GM13976 (cell line): Measurements from ENCODE around the gene SLC46A1.

Source experiments
- DNase-seq: peaks from one replicate; pipeline ENCODE4 v3.0.0; 2012; ENCODE audit warnings: low spot score
- in situ Hi-C: fragments of 300-500 bp; cut with MboI; formaldehyde crosslinking; loops from one replicate; pipeline ENCODE4 v1.12.0; 2022; ENCODE audit warnings: low sequenced_read_pairs, mixed read lengths, inconsistent platforms; ENCODE audit not compliant: unreplicated experiment
- TF ChIP-seq, protein P1 (sequence below): IDR thresholded peaks from 2 replicates; pipeline ENCODE4 v1.5.1; 2012; ENCODE audit warnings: borderline replicate concordance, mild to moderate bottlenecking; ENCODE audit not compliant: insufficient read depth; ENCODE audit errors: extremely low read depth, missing control alignments, control extremely low read depth

The SLC46A1 gene

DNA sequence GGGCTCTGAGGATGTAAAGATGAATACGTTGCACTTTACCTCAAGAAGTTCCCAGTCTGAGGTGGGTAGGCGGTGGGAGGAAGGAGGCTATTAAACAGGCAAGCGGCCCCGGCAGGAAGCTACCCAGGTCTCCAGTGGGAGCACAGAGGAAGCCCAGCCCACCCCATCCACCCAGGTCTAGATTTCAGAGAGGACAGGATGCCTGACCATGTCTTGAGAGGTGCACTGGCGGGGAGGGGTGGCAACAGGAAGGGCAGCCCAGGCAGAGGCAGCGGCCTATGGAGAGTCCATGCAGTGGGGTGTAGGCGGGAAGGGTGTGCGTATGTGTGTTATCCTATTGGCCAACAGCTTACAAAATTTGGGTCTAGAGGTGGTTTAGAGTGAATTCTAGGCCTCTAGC lies 20.6 kb downstream of the SLC46A1 start:
- TF ChIP-seq, protein P1, sequence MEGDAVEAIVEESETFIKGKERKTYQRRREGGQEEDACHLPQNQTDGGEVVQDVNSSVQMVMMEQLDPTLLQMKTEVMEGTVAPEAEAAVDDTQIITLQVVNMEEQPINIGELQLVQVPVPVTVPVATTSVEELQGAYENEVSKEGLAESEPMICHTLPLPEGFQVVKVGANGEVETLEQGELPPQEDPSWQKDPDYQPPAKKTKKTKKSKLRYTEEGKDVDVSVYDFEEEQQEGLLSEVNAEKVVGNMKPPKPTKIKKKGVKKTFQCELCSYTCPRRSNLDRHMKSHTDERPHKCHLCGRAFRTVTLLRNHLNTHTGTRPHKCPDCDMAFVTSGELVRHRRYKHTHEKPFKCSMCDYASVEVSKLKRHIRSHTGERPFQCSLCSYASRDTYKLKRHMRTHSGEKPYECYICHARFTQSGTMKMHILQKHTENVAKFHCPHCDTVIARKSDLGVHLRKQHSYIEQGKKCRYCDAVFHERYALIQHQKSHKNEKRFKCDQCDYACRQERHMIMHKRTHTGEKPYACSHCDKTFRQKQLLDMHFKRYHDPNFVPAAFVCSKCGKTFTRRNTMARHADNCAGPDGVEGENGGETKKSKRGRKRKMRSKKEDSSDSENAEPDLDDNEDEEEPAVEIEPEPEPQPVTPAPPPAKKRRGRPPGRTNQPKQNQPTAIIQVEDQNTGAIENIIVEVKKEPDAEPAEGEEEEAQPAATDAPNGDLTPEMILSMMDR, result no peak
- in situ Hi-C loops, result no loop called here
- no peak for DNase-seq

DNA sequence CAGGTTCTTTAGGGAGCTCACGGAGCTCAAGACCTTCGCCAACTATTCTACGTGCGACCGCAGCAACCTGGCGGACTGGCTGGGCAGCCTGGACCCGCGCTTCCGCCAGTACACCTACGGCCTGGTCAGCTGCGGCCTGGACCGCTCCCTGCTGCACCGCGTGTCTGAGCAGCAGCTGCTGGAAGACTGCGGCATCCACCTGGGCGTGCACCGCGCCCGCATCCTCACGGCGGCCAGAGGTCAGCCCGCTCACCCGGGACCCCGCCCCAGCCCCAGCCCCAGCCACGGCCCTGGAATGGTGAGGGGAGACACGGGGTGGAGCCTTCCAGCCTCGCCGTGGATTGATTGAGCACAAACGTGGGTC lies 21.0 kb downstream of the SLC46A1 start:
- TF ChIP-seq, protein P1, result no peak
- in situ Hi-C loops, result no loop called here
- no peak for DNase-seq

DNA sequence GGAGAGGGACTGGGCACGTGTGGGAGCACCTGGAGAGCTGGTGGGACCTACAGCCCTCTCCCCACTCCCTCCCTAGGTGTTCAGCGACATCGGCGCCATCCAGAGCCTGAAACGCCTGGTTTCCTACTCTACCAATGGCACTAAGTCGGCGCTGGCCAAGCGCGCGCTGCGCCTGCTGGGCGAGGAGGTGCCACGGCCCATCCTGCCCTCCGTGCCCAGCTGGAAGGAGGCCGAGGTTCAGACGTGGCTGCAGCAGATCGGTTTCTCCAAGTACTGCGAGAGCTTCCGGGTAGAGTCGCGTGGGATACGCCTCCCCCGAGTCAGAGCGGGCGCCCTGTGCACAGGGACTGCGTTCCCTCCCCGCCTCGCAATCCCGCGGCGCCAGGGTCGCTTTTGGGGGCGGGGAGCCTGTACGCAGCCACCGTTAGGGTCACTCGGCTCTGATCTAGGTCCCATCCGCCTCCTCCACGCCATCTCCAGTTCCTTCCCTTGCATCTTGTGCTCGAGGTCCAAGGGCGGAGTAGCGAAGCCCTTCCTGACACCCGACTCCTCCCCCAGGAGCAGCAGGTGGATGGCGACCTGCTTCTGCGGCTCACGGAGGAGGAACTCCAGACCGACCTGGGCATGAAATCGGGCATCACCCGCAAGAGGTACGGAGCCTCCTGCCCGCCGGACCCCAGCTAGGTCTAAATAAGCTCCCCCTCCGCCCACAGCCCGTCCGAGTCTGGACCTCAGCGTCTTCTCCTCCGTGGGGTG lies 21.6 kb downstream of the SLC46A1 start:
- TF ChIP-seq, protein P1, result no peak
- DNase-seq, result peak; percentile 85
- in situ Hi-C loops, result no loop called here

DNA sequence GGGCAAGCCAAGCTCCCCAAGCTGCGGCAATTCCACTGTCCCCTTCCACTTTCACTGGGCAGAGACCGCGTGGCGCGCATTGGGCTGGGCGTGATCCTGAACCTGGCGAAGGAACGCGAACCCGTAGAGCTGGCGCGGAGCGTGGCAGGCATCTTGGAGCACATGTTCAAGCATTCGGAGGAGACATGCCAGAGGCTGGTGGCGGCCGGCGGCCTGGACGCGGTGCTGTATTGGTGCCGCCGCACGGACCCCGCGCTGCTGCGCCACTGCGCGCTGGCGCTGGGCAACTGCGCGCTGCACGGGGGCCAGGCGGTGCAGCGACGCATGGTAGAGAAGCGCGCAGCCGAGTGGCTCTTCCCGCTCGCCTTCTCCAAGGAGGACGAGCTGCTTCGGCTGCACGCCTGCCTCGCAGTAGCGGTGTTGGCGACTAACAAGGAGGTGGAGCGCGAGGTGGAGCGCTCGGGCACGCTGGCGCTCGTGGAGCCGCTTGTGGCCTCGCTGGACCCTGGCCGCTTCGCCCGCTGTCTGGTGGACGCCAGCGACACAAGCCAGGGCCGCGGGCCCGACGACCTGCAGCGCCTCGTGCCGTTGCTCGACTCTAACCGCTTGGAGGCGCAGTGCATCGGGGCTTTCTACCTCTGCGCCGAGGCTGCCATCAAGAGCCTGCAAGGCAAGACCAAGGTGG lies 24.7 kb downstream of the SLC46A1 start:
- in situ Hi-C loops, result no loop called here
- no peak for DNase-seq

DNA sequence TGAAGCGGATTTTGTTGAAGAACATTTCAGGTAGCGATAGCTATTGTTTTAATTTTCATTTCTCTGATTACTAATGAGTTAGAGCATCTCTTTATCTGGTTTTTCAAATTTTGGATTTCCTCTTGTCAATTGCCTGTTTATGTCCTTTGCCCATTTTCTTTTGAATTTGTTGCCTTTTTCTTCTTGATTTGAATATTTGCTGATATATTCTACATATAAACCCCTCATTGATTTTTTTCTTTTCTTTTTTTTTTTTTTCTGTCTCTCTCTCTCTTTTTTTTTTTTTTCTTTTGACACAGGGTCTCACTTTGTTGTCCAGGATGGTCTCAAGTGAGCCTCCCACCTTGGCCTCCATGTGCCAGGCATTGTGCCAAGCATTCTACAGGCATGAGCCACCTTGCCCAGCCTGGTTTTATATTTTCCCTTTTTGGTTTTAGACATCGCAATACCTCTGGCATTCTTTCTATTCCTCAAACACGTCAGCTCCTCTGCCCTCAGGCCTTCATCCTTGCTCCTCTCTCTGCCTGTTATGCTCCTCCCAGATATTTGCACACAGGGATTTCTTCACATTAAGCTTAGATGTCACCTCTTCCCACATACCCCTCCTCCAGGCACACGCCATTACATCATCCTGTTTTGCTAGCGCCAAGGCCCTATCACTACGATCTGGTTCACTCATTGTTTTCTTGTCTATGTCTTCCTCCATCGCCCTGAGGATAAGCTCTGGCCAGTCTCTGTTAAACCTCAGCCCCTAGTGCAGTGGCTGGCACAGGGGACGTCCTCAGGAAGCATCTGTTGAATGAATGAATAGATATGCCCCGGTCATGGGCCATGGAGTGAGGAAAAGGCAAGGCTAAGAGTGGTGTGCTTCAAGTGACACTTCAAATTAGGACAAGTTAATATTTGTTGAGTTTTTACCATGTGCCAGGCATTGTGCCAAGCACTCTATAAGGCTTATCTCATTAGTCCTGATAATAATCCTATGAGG lies 25.9 kb downstream of the SLC46A1 start:
- DNase-seq, result no peak
- TF ChIP-seq, protein P1, result no peak
- in situ Hi-C loops, result loop anchor here (10.0 kb wide), 1 partner anchor 55 kb away; no protein-coding TSS in a partner anchor

More for the DNA sequence above, 24.7 kb downstream of the SLC46A1 start:
- TF ChIP-seq, protein P1, result peak; percentile 55

DNA sequence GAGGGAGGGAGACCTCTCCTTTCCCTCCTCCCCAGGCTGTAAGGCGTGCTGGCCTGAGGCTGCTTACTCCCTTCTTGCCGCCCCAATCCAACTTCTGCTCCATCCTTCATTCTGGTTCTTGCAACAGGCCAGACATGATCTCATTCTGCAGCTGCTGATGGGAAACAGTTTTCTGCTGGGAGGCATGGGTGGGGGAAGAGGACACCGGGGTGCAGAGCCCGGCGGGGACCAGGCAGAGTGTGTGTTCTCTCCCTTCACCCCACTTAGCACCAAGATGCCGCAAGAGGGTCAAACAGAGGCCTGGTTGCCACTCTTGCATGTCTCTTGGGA lies 33.1 kb downstream of the SLC46A1 start:
- DNase-seq, result no peak
- in situ Hi-C loops, result loop anchor here (10.0 kb wide), 1 partner anchor 62 kb away; no protein-coding TSS in a partner anchor
- TF ChIP-seq, protein P1, result no peak
